Spleen (tissue), 7 donors: ENCODE results near the gene AMOTL2.

Experiments used
- POLR2A ChIP-seq, 3 donors: fragments of 450-650 bp; IDR thresholded peaks; one replicate each; pipeline ENCODE4 v1.5.1; 2017; ENCODE audit warnings: antibody characterized with exemption in 3 of 3, mild to moderate bottlenecking in 1 of 3
- TF ChIP-seq, protein P1 (sequence below), 11 experiments: fragments of 200-600 bp in 7 of 11; fragments of 450-650 bp in 4 of 11; sonication (generic) in 4 of 11; IDR thresholded peaks in 8 of 11; conservative IDR thresholded peaks in 3 of 11; 1 replicate in 7 of 11; 2 replicates in 4 of 11; pipeline versions ENCODE4 v1.4.0 to v1.8.0; 2016 to 2021; ENCODE audit warnings: antibody characterized with exemption in 11 of 11, inconsistent platforms in 4 of 11, mild to moderate bottlenecking in 1 of 11
- donor health status: DM: no; HTN: no; CAD: no; lungs with moderate emphysema.
- donor health status: DM: no; HTN: no; CAD: no.
- donor health status: DM: no; HTN: no; CAD: no.

DNA sequence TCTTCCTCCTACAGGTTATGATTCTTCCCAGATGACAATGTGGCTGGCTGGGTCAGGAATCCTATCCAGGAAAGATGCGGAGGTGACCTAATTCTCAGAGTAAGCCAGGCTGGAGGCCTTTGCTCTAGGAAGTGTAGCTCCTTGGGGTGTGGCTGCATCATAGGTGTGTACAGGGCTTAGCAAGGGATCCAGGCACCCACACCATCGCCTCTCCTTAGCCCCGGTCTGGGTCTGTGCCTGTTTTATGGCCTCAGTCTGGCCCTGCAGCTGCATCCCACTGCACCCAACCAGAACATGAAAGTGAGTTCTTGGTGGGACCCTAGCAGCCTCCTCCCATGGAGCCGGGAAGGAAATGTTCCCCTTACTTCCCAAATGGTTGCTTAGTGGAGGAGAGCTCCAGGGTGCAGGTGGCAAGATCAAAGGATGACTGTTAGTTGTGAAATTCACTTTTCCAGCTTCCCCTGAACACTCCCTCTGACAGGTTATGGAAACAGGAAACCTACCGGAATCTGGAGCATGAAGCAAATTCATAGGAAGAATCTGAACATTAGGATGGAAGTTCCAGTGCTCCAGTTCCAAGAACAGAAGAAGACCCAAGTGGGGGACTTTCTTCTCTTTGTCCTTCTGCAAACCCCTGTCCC is 2.7 kb upstream of the AMOTL2 start:
- TF ChIP-seq, protein P1, sequence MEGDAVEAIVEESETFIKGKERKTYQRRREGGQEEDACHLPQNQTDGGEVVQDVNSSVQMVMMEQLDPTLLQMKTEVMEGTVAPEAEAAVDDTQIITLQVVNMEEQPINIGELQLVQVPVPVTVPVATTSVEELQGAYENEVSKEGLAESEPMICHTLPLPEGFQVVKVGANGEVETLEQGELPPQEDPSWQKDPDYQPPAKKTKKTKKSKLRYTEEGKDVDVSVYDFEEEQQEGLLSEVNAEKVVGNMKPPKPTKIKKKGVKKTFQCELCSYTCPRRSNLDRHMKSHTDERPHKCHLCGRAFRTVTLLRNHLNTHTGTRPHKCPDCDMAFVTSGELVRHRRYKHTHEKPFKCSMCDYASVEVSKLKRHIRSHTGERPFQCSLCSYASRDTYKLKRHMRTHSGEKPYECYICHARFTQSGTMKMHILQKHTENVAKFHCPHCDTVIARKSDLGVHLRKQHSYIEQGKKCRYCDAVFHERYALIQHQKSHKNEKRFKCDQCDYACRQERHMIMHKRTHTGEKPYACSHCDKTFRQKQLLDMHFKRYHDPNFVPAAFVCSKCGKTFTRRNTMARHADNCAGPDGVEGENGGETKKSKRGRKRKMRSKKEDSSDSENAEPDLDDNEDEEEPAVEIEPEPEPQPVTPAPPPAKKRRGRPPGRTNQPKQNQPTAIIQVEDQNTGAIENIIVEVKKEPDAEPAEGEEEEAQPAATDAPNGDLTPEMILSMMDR (IDR thresholded peaks at IDR 0.05 in 8 of 11, conservative IDR thresholded peaks at IDR 0.05 in 3 of 11) = no peak
- no peak for TF ChIP-seq POLR2A (IDR thresholded peaks at IDR 0.05)
